HG02678 (cell line): ENCODE data around the gene FRAT1.
"Not testable (repeated sequence)": the region's sequence is repeated elsewhere in the genome, so short reads cannot be mapped to it uniquely, and the experiment has no call there.

Experiments used
- ATAC-seq: cut with Tn5 transposase; IDR thresholded peaks from one replicate; pipeline ENCODE4 v1.9.1; 2021; ENCODE audit warnings: mild to moderate bottlenecking, moderate library complexity; ENCODE audit not compliant: unreplicated experiment

The FRAT1 gene

DNA sequence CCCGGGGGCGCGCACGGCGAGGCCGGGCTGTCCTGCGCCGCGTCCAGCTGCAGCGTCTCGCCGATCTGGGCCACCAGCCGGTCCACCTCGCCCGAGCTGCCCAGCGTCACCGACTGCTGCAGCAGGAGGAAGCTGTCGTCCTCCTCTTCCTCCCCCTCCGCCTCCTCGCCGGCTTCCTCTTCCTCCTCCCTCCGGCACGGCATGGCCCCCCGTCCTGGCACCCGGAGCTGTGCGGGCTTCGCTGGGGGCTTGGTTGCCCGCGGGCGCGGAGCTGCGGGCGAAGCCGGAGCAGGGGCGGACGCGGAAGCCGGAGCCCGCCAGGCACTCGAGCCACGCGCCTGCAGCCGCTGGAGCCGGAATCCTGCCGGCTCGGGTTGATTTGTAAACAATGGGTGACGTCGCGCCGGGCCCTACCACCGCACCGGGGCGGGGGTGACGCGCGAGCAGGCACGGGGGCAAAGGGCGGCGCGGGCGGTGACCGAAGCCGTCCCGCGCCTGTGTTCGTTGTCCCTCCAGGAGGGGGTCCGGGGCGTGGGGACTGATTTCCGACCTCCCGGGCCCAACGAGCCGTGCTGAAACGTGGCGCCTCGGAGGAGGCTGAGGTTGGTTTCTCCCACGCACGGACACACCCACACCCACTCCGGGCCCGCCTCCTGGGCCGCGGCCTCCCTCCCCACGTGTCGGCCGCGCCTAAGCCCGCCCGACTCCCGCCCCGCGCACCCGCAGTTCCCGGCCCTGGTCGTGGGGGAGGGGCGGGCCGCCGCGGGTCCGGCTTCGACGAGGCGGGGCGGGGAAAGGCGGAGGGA lies 15.5 kb downstream of the FRAT1 start, which contains the start of gene FRAT2:
Gene FRAT2 (minus strand): TSS at position 360 of the 806 bp plus-strand sequence. CDS start 157 bp downstream, at position 203.
- peak; percentile 87 for ATAC-seq

DNA sequence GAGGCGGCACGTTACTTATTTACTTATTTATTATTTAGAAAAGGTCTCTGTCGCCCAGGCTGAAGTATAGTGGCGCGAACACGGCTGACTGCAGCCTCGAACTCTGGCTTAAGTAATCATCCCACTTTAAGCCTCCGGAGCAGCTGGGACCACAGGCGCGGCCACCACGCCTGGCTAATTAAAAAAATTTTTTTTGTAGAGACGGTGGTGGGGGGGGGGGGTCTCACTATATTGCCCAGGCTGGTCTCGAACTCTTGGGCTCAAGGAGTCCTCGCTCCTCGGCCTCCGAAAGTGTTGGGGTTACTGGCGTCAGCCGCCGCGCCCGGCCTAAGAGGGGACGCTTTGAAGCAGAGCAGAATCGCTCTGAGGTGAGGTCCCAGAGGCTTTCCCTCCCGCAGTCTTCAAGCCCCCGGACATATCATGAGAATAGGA lies 16.1 kb downstream of the FRAT1 start:
- no peak for ATAC-seq

DNA sequence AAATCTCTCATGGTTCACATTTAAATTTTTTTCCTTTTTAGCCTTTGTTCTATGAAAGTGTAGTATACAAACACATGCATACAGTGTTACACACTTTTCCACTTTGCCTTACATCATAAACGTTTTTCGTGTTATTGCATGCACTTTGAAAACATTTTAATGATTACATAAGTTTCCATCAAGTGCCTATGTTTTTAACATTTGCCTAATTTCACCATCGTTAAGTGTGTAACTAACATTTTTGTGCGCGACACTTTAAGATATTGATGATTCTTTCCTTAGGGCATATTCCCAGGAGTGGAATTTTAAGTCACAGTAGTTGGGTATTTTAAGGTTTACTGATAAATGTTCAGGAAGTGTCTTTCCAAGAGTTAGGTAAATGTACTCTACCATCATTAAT lies 16.9 kb downstream of the FRAT1 start:
- ATAC-seq, result no peak

DNA sequence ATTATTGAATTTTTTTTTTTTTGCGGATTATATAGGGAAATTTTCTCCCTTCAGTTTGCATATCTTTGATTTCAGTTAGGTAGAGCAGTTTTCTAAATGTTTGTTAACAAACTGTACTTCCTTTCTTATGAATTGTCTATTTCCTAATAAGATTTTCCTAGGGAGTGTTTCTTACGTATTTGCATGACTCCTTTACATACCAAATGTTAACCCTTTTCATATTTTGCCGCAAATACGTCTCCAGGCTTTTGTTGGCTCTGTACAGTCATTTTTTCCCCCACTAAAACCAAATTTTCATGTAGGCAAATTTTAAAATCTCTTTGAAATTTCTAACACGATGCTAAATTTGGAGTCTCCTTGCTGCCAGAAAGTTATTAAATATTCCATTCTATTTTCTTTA lies 17.4 kb downstream of the FRAT1 start:
- ATAC-seq, result no peak

DNA sequence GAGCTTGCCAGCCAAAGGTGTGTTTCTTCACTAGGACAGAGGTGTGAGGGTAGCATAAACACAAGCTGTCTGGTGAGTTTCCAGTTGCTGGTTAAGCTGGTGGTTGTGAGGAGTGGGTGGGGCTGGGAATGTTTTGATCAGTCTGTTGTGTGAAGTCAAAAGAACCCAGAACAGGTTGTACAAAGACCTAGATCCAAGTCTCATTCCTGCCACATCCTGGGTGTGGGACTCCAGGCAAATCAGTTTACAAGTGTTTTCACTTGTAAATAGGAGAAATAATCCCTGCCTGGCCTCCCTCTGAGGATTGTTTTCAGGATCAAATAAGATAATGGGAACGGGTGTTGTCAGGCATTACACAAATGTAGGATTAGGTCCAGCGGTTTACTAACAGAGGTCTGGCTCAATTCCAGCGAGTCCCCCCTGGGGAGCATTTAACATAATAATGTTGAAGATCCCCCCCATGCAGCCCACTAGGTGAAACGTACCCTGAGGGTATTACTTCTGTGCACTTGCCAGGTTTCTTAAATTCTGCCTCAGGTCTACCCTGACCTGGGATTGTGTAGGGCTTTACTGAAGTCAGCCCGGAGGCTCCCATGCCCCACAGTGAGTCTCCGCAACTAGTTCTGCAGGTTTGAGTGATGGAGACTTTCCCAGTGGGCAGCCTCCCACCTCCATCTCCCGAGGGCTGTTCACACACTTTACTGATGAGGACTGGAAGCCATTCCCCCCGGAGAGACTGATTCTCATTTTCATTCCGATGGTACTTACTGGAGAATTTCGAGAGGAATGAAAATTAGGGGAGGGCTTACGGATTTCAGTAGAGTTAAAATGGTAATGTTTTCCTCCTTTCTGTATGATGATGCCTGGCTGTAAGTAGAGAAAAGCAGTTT lies 18.1 kb downstream of the FRAT1 start:
- no peak for ATAC-seq

DNA sequence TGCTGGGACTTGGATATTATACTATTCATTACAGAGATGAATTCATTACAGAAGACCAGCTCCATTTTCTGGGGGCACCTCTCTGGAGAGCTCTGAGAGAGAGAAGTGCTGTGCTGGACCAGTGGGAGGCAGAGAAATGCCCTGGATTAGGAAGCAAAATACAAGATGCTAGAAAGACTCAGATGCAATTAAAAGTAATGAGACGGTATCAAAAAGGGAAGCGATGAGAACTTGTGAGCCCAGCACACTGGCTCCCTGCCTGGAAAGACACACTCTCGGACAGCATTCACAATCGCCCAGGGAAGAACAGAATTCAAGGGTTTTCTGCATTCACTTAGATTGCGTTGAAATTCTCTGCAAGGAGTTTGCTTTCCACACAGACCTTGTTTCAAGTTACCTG lies 19.0 kb downstream of the FRAT1 start:
- no peak for ATAC-seq

DNA sequence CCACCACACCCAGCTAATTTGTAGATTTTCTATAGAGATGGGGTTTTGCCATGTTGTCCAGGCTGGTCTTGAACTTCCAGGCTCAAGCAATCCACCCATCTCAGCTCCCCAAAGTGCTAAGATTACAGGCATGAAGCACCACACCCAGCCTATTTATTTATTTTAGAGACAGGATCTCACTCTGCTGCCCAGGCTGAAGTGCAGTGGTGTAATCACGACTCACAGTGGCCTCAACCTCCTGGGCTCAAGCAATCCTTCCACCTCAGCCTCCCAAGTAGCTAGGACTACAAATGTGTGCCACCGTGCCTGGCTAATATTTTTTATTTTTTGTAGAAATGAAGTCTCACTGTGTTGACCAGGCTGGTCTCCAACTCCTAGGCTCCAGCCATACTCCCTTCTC lies 22.3 kb downstream of the FRAT1 start:
- no peak for ATAC-seq

DNA sequence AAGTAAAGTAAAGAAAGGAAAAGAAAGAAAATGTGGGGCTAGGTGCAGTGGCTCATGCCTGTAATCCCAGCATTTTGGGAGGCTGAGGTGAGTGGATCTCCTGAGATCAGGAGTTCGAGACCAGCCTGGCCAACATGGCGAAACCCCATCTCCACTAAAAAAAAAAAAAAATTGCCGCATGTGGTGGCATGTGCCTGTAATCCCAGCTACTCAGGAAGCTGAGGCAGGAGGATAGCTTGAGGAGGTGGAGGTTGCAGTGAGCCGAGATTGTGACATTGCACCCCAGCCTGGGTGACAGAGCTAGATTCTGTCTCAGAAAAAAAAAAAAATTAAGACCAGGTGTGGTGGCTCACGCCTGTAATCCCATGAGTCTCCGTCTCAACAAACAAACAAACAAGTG lies 24.6 kb downstream of the FRAT1 start:
- not testable (repeated sequence) for ATAC-seq

DNA sequence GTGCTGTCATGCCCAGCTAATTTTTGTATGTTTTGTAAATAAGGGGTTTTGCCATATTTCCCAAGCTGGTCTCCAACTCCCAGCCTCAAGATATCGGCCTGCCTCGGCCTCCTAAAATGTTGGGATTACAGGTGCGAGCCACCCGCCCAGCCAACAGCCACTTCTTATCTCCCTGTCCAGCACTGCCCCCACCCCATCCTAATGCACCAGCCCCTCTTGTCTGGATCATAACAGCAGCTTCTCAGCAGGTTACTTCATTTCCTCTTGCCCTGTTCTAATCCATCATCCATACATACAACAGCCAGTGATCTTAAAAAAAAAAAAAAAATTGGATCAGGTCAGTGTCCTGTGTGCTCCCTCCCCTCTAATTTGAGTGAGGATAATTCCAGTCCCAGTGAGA lies 28.2 kb downstream of the FRAT1 start:
- no peak for ATAC-seq

DNA sequence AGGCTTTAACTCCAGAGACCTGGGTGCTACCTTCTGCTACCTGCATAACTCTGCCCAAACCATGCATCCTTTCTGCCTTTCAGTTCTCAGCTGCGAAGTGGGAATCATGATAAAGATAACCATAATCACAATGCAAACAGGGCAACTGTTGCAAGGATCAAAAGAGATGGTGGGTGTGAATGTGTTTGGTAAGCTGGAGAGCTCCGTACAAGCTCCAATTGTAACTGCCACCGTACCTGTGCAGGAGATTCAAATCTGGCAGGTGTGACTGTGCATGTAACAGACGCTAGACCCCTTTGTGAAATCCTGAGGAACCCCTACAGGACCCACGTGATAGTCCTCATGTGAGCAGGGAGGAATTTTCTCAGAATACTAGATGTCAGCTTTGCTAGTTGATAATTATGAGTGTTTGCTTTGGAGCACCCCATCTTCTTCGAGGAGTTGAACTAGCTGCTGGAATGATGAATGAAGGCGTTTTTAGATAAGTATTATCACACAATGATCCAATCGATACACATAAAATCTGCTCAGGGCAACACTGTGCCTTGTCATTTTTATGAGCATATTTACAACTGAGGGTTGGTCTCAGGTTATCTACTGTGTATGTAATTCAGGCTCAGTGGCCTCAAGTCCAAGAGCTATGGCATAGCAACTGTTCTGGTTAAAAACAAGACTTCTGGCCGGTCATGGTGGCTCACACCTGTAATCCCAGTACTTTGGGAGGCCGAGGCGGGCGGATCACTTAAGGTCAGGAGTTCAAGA lies 30.9 kb downstream of the FRAT1 start:
- ATAC-seq, result no peak

DNA sequence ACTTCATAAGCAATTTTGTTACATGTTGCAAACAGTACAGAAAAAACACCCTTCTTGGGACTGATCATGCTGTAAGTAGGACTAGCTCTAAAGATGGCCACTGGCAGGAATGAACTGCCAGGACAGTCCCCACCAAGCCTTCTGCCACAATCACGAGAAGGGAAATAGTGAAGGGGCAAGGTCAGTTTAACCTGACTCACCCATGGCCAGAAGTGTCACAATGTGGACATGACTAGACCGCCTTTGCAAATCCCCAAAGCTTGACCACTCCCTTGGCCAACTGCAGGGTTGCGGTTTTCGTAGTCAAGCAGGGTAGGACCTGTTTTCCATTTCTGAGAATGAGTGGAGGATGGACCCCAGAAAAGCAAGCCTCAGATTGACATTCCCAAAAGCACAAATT lies 34.9 kb downstream of the FRAT1 start:
- no peak for ATAC-seq

DNA sequence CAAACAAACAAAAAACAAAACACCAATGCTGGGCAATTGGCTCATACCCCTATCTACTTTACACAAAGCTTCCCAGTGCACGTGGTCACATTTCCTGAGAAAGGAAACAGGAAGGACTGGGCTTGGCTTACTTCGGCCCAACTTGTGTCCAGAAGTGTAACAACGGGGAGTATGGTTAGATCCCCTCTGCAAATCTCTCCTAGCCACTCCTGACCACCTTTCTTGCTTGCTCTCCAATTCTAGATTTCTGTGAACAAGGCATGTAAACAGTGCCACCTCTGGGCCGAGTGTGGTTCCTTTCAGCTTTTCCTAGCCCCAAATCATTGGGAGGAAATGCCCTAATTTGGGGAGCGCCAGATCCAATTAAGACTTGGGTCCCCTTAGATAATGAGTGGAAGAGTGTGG lies 36.5 kb downstream of the FRAT1 start:
- no peak for ATAC-seq

DNA sequence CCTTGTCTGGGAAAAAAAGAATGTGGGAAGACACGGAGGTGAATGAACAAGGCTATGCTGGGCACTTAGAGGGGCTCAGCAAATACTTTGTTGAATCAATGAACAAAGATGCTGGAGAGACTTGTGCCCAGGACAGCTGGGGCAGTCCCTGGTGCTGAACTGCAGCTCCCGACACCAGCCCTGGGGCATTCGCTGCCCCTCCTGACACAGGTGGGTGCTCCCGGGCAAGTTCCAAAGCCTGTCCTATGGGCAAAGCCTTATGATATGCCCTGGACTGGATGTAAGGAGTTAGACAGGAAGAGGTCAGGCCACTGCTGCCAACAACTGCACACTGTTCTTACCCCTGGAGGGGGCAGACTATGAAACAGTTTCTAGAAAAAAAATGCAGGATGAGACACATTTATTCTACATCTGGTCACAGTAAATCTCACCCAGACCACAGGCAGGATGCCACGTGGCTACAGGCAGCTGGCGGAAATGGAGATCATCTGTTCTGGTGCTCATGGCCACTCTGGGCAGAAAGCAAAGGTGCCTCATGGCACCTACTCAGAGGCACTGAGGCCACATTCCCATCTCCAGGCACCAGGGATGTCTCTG lies 37.3 kb downstream of the FRAT1 start:
- no peak for ATAC-seq

DNA sequence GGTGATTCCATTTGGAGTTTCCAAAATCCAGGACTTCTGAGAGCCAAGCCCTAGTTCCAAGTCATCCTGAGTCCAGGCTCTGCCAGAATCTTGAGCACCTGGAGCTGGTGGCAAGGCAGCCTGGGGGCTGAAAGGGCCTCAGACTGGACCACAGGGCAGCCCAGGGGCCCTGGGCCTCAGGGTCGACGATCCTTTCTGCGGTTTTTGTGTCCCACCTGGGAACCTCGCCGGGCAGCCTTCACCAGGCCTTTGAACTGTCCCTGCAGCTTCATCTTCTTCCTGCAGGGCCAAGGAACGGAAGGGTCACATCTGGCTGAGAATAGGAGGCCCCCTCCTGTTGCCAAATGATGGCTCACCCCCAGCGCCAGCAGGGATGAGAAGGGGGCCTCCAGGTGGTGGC lies 37.8 kb downstream of the FRAT1 start:
- no peak for ATAC-seq

DNA sequence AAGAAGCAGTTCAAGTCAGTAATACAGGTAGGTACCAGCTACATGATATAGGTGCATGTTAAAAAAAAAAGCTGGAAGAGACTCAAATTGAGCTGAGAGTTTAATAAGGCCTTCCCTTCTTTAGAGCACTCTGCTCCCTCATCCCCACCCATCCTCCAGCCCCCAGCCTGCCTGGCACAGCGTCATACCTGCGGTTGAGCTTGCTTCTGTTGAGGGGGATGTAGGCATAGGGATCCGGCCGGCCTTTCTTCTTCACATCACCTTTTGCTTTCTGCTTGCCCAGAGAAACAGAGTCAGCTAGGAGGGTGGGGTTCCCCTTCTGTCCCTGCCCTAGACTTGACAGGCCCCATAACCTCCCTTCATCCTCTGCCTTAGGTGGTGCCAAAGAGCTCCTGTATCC lies 39.3 kb downstream of the FRAT1 start:
- no peak for ATAC-seq

DNA sequence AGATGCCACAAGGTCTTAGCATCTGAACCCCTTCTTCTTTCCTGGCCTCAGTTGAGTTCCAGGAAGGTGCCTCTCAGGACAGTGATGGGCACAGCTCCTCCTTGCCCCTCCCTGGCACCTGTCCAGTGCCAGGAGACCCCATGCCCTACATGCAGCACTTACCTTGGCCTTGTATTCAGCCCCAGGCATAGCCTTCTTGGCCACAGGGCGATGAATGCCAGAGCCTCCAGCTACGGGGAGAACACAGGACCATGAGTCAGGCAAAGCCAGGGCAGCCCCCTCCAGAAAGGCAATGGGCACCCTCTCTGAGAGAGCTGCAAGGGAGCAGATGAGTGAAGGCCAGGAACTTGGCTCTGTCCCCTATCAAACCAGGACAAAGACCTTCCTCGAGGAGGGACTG lies 39.7 kb downstream of the FRAT1 start:
- no peak for ATAC-seq

DNA sequence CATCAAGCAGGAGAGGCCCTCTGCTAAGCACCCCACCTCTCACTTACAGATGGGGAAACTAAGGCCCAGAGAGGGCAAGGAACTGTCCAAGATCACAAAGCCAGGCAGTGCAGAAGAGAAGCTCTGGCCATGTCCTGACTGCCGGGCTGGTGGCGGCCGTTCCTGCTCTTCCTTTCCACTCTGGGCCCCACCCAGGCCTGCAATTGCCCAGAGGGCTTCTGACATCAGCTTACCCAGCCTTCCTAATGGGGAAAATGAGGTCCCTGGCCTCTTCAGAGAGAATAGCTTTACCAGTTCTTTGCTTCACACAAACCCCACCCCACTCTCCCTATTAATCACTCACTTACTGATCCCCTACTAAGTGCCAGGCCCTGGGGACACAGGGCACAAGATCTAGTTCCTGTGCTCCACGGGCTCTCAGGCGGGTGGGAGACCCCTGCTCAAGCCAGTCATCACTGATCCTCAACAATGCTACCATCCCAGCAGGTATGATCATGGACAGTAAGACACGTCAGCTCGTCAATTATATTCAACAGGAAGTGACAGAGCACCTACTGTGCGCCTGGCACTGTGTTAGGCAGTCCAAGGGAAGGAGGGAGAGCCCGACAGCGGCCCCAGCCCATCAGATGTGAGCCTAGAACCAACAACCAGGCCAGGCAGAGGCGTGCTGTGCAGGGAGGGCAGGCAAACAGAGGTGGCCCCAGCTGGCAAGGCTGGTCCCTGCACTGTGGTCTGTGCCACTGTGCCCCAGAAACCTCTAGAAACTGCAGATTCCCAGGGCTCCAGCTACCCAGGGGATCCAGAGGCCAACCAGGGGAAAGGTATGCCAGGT lies 41.9 kb downstream of the FRAT1 start:
- no peak for ATAC-seq

DNA sequence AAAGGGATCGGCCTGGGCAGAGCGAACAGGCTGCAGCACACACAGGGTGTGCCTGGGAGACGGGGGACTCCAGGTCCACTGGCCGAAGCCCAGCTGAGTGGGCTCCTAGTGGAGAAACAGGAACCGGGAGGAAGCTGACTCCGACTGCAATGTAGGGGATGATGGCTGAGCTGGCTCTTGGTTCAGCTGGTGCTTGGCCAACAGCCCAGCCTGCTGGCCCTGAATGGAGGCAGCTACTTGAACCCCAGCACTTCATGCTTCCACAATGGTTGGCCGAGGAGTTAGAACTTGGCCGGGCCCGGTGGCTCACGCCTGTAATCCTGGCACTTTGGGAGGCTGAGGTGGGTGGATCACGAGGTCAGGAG lies 42.4 kb downstream of the FRAT1 start:
- no peak for ATAC-seq

DNA sequence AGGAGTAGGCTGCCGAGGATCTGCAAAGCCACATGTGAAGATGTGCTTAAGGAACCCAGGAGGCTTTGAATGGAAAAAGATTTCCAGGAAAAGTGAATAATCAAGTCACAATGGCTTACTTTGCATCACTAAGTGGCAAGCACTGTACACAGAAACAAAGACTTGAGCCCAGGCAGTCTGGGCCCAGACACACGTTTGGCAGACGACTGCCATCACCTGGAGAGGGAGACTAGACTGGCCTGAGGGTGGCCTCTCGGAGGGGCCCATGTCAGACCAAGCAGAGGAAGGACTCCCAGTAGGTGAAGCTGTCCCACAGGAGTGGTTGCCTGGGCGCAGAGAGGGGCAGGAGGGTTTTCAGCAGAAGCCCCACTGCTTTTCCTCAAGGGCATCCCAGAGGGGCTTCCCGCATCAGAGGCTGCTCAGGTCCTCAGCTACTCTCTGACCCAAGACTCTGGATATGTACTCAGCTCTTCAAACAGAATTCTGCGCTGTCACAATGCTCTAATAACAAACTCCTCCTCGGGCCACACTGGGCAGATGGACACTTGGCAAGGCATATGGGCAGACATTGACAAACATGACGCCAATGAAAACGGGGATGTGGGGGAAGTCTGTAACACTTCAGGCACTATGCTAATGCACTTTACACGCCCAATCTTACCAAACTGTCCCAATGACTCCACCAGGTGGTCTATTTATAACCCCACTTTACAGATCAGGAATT lies 43.4 kb downstream of the FRAT1 start:
- no peak for ATAC-seq
